Mucosa of descending colon (tissue), 3 donors: Measurements from ENCODE around the gene SRSF6. TPM values are rescaled to one million over a fixed set of nuclear protein-coding genes. Genes with fewer than 3 reads are reported as not detected.

Experiments used
- ATAC-seq: fragments of 200-7000 bp; cut with Tn5 transposase; one replicate; pipeline ENCODE4 v1.9.1; 2020; ENCODE audit warnings: mild to moderate bottlenecking, moderate library complexity
- DNase-seq, 3 donors: peaks; one replicate each; pipeline ENCODE4 v3.0.0-alpha.2; 2020
- H3K36me3 ChIP-seq: fragments of 200-600 bp; one replicate; pipeline ENCODE4 v1.8.0; 2021; ENCODE audit warnings: low read depth, mild to moderate bottlenecking
- H3K4me1 ChIP-seq: fragments of 200-600 bp; one replicate; pipeline ENCODE4 v1.8.0; 2021; ENCODE audit warnings: low read depth, mild to moderate bottlenecking
- H3K4me3 ChIP-seq: fragments of 200-600 bp; one replicate; pipeline ENCODE4 v1.8.0; 2021; ENCODE audit warnings: mild to moderate bottlenecking
- H3K9me3 ChIP-seq: fragments of 200-600 bp; one replicate; pipeline ENCODE4 v1.8.0; 2021; ENCODE audit warnings: mild to moderate bottlenecking
- intact Hi-C, 2 donors: fragments of 100-400 bp; cut with DNase I in 1 of 2; cut with micrococcal nuclease in 1 of 2; formaldehyde crosslinking; loops; one replicate each; pipeline versions ENCODE4 v1.11.0 to v1.11.1; 2022; cut with DNase I, micrococcal nuclease
- total RNA-seq, 3 donors: library from RNA; stranded (reverse); fragmentation: NEBNext Ultra II Directional in 2 of 3; extraction: Animal tissue kit (Norgen Biotek cat#: 25700) in 2 of 3; gene quantifications; one replicate each; pipeline versions ENCODE4 v1.2.1 to v1.2.4, GENCODE V29; 2021 to 2023
- TF ChIP-seq, protein P1 (sequence below): fragments of 200-600 bp; IDR thresholded peaks from one replicate; pipeline ENCODE4 v1.8.0; 2022; ENCODE audit warnings: antibody characterized with exemption, mild to moderate bottlenecking
- donor health status: DM: no; HTN: no; CAD: no; lungs with moderate emphysema.
- donor health status: DM: no; HTN: no; CAD: no.
- donor health status: DM: no; HTN: yes; CAD: no.

Gene SRSF6
- total RNA-seq, 3 donors from 2014 or later, result 106 to 145 (median 108) TPM

DNA sequence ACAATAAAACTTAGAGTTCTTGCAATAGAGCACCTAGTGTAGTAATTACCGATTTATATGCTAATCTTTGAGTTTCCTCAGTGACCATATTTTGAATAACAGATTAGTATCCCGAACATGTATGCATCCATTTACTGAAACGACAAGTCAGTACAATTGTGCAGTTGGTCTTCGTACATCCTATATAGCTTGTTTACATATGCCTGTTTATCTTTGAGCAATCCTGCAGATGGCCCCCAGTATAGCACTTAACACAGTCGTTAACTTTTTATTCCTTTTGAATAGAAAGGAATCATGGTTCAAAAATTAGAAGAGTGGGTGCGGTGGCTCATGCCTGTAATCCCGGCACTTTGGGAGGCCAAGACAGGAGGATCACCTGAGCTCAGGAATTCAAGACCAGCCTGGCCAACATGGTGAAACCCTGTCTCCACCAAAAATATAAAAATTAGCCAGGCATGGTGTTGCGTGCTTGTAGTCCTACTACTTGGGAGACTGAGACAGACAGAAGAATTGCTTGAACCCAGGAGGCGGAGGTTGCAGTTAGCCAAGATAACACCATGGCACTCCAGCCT is 6.6 kb downstream of the SRSF6 start:
- TF ChIP-seq, protein P1, sequence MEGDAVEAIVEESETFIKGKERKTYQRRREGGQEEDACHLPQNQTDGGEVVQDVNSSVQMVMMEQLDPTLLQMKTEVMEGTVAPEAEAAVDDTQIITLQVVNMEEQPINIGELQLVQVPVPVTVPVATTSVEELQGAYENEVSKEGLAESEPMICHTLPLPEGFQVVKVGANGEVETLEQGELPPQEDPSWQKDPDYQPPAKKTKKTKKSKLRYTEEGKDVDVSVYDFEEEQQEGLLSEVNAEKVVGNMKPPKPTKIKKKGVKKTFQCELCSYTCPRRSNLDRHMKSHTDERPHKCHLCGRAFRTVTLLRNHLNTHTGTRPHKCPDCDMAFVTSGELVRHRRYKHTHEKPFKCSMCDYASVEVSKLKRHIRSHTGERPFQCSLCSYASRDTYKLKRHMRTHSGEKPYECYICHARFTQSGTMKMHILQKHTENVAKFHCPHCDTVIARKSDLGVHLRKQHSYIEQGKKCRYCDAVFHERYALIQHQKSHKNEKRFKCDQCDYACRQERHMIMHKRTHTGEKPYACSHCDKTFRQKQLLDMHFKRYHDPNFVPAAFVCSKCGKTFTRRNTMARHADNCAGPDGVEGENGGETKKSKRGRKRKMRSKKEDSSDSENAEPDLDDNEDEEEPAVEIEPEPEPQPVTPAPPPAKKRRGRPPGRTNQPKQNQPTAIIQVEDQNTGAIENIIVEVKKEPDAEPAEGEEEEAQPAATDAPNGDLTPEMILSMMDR, result no peak
- H3K4me3 ChIP-seq, result no peak overlapping the region
- ATAC-seq (no peak), DNase-seq (no peak)
- H3K9me3 ChIP-seq, result no peaks in the 10 kb centered on the region
- H3K36me3 ChIP-seq, result peaks cover 17% of the 10 kb centered on the region
- peaks cover 14% of the 10 kb centered on the region for H3K4me1 ChIP-seq
- intact Hi-C loops, result no loop called here

DNA sequence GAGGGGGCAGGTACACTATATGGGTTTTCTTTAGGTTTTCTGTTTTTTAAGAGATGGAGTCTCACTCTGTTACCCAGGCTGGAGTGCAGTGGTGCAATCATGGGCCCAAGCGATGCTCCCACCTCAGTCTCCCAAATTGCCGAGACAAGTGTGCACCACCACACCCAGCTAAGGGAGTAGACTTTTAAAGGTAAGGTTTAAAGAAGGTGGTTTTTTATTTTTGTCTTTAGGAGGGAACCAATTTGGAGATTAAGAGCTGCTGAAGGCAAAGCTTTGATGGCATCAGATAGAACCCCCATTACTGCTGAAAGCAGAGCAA is 7.9 kb downstream of the SRSF6 start:
- H3K4me3 ChIP-seq, result no peak overlapping the region
- no peak for DNase-seq
- no peak for ATAC-seq
- TF ChIP-seq, protein P1, result no peak
- peaks cover 13% of the 10 kb centered on the region for H3K4me1 ChIP-seq
- H3K36me3 ChIP-seq, result peaks cover 9% of the 10 kb centered on the region
- H3K9me3 ChIP-seq, result no peaks in the 10 kb centered on the region
- intact Hi-C loops, result no loop called here

DNA sequence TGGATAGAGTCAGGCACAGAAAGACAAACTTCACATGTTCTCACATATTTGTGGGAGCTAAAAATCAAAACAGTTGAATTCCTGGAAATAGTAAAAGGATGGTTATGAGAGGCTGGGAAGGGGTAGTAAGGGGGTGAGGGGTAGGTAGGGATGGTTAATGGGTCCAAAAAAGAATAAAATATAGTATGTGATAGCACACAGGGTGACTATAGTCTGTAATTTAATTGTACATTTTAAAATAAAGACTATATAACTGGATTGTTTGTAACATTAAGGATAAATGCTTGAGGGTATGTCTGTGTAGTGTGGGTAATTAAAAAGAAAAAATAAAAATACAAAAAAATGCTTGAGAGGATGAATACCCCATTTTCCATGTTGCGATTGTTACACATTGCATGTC is 9.9 kb downstream of the SRSF6 start:
- intact Hi-C loops, result no loop called here
- Histone ChIP-seq H3K36me3 (no peaks in the 10 kb centered on the region), H3K4me3 (no peak overlapping the region), H3K9me3 (no peaks in the 10 kb centered on the region), H3K4me1 (peaks cover 13% of the 10 kb centered on the region)
- no peak for DNase-seq
- ATAC-seq, result no peak
- TF ChIP-seq, protein P1, result no peak

DNA sequence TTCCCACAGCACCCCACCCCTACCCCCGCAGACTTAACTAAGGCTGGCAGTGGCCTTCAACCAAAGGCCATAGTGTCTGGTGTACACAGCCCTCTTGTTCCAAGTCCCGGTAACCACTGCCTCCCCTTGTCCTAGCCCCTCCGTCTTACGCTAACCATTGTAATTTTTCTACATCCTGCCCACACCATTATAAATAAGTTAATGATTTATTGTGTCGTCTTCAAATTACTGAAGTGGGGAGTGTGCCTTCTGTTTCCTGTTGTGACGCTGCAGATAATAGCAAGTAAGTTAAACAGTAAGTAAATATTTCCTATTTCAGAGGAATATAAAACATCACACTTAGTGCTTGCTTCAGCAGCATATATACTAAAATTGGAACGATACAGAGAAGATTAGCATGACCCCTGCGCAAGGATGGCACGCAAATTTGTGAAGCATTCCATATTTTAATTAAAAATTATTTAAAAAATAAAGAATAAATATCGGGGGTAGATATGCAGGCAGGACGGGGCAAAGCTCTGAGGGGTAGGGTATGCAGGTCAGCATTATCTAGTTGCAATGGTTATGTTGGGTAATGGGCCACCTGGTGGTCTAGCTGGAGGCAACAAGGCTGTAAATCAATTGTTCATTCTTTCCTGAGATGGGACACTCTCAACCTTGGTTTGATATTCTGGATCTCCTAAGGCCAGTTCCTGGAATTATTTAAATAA is 15.1 kb downstream of the SRSF6 start:
- no peak for ATAC-seq
- TF ChIP-seq, protein P1, result no peak
- no peak overlapping the region for H3K4me3 ChIP-seq
- no peak for DNase-seq
- intact Hi-C loops, result no loop called here
- no peaks in the 10 kb centered on the region for H3K36me3 ChIP-seq
- no peaks in the 10 kb centered on the region for H3K9me3 ChIP-seq
- H3K4me1 ChIP-seq, result peaks cover 3% of the 10 kb centered on the region

DNA sequence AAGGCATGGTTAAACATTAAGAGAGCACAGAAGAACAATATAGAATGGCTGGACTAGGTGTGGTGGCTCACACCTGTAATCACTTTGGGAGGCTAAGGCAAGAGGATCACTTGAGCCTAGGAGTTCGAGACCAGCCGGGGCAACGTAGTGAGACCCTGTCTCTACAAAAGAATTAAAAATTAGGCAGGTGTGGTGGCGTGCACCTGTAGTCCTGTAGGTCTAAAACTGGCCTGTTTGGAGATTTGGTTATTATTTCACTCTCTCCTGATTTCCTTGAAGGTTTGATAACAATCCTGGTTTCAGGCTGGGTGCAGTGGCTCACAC is 15.6 kb downstream of the SRSF6 start:
- TF ChIP-seq, protein P1, result no peak
- ATAC-seq, result no peak
- Histone ChIP-seq H3K36me3 (no peaks in the 10 kb centered on the region), H3K9me3 (no peaks in the 10 kb centered on the region), H3K4me1 (peaks cover 3% of the 10 kb centered on the region), H3K4me3 (no peak overlapping the region)
- DNase-seq, result no peak
- intact Hi-C loops, result no loop called here

DNA sequence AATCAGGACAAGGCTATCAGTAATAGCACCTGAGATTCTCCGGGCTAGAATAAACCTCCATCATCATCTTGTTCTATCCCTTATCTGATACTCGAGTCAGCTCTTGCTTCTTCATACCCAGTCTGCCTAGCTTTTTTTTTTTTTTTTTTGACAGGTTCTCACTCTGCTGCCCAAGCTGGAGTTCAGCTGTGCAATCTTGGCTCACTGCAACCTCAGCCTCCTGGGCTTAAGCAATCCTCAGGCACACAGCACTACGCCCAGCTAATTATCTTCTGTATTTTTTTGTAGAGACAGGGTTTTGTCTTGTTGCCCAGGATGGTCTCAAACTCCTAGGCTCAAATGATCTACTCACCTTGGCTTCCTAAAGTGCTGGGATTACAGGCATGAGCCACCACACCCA is 19.5 kb downstream of the SRSF6 start:
- intact Hi-C loops, result no loop called here
- DNase-seq (no peak), ATAC-seq (no peak)
- no peaks in the 10 kb centered on the region for H3K9me3 ChIP-seq
- TF ChIP-seq, protein P1, result no peak
- no peaks in the 10 kb centered on the region for H3K4me1 ChIP-seq
- H3K36me3 ChIP-seq, result no peaks in the 10 kb centered on the region
- no peak overlapping the region for H3K4me3 ChIP-seq
